Immature natural killer cell (primary cell): Measurements from ENCODE around the gene HSPB6. TPM values are rescaled to one million over a fixed set of nuclear protein-coding genes. Genes with fewer than 3 reads are reported as not detected.
A peak's percentile ranks its signal among the peaks of the same experiment; 100 is the strongest.

ENCODE experiments used
- DNase-seq, 3 donors: peaks; one replicate each; pipeline ENCODE4 v3.0.0; 2022; ENCODE audit warnings: mixed read lengths in 1 of 3
- H3K27ac Mint-ChIP-seq, 6 donors: one replicate each; pipeline ENCODE4 v1.8.0; 2020; ENCODE audit warnings: mixed read lengths in 6 of 6, mild to moderate bottlenecking in 5 of 6, inconsistent platforms in 4 of 6, moderate library complexity in 3 of 6
- H3K27me3 Mint-ChIP-seq, 3 donors: one replicate each; pipeline ENCODE4 v1.8.0; 2020 to 2021; ENCODE audit warnings: low read depth in 3 of 3, mild to moderate bottlenecking in 3 of 3, mixed read lengths in 3 of 3, moderate library complexity in 3 of 3, inconsistent platforms in 1 of 3
- H3K36me3 Mint-ChIP-seq, 3 donors: one replicate each; pipeline ENCODE4 v1.8.0; 2020; ENCODE audit warnings: mixed read lengths in 3 of 3, inconsistent platforms in 2 of 3, mild to moderate bottlenecking in 2 of 3
- H3K4me1 Mint-ChIP-seq, 2 donors: one replicate each; pipeline ENCODE4 v1.8.0; 2020; ENCODE audit warnings: inconsistent platforms in 2 of 2, mild to moderate bottlenecking in 2 of 2, mixed read lengths in 2 of 2, moderate library complexity in 1 of 2
- H3K4me3 Mint-ChIP-seq, 5 donors: one replicate each; pipeline ENCODE4 v1.8.0; 2020; ENCODE audit warnings: mild to moderate bottlenecking in 5 of 5, mixed read lengths in 5 of 5, inconsistent platforms in 3 of 5, moderate library complexity in 3 of 5
- H3K9me3 Mint-ChIP-seq, 6 donors: one replicate each; pipeline ENCODE4 v1.8.0; 2020; ENCODE audit warnings: mild to moderate bottlenecking in 6 of 6, mixed read lengths in 6 of 6, inconsistent platforms in 4 of 6, moderate library complexity in 3 of 6
- polyA plus RNA-seq, 3 donors: library from polyadenylated mRNA; unstranded; fragments of 300-500 nt; fragmentation: Illumina TruSeq; gene quantifications; one replicate each; pipeline ENCODE4 v1.2.3, GENCODE V29; 2021

HSPB6 gene
- polyA plus RNA-seq, 3 donors from 2014 or later = not detected

DNA sequence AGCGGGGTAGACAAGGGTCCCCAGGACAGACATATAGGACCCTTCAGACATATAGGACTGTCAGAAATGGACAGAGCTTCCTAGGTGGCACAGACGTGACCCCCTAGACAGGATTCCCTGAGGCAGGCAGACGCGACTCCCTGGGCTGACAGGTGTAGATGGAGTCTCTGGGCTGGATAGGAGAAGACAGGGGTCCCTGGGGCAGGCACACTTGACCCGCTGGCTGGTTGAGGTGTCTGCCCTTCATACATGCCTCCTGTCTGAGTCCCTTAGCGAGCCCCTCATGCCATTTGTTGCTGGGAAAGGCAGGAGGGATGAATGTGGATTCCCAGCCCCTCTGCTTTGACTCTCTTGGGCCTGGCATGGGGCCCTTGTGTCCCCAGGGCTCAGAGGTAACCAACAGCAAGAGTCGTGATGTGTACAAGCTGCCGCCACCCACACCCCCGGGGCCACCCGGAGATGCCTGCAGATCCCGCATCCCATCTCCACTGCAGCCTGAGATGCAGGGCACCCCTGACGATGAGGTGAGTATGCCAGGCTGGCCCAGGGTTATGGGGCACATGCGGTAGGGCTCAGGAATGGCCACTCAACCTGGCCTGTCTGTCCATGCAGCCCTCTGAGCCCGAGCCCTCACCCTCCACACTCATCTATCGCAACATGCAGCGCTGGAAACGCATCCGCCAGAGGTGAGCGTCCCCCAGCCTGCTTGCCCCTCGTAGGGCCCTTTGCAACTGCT is 3.0 kb downstream of the HSPB6 start:
- no peaks in the 10 kb centered on the region for H3K9me3 Mint-ChIP-seq
- no peak for DNase-seq
- H3K4me1 Mint-ChIP-seq = peaks cover 26 to 30% of the 10 kb centered on the region in 2 donors
- peaks cover 0 to 19% (median 3%) of the 10 kb centered on the region in 3 donors for H3K36me3 Mint-ChIP-seq
- no peak overlapping the region for H3K4me3 Mint-ChIP-seq
- H3K27me3 Mint-ChIP-seq = peaks cover 7 to 12% (median 9%) of the 10 kb centered on the region in 3 donors
- no peak overlapping the region for H3K27ac Mint-ChIP-seq

DNA sequence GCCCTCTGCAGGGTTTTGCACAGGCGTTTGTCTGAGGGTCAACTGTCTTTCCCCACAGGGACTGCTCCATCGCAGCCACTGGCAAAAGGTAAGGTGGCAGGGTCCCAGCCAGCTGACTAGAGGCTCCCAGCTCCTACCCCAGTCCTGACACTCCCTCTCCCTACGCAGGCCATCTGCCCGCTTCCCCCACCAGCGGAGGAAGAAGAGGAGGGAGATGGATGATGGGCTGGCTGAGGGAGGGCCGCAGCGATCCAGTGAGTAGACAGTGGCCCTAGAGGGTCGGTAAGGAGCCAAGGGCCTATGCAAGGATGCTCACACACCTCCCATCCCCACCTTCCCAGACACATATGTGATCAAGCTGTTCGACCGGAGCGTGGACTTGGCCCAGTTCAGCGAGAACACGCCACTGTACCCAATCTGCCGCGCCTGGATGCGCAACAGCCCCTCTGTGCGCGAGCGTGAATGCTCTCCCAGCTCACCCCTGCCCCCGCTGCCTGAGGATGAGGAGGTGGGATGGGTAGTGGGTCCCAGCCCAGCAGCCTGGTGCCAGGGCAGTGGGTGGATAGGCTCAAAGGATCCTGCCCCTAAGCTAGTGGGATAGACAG is 4.0 kb downstream of the HSPB6 start:
- Mint-ChIP-seq H3K36me3 (peaks cover 0 to 19% (median 3%) of the 10 kb centered on the region in 3 donors), H3K27ac (no peak overlapping the region), H3K9me3 (no peaks in the 10 kb centered on the region), H3K4me3 (no peak overlapping the region), H3K4me1 (peaks cover 31 to 32% of the 10 kb centered on the region in 2 donors), H3K27me3 (peaks cover 2 to 10% (median 7%) of the 10 kb centered on the region in 3 donors)
- no peak for DNase-seq

DNA sequence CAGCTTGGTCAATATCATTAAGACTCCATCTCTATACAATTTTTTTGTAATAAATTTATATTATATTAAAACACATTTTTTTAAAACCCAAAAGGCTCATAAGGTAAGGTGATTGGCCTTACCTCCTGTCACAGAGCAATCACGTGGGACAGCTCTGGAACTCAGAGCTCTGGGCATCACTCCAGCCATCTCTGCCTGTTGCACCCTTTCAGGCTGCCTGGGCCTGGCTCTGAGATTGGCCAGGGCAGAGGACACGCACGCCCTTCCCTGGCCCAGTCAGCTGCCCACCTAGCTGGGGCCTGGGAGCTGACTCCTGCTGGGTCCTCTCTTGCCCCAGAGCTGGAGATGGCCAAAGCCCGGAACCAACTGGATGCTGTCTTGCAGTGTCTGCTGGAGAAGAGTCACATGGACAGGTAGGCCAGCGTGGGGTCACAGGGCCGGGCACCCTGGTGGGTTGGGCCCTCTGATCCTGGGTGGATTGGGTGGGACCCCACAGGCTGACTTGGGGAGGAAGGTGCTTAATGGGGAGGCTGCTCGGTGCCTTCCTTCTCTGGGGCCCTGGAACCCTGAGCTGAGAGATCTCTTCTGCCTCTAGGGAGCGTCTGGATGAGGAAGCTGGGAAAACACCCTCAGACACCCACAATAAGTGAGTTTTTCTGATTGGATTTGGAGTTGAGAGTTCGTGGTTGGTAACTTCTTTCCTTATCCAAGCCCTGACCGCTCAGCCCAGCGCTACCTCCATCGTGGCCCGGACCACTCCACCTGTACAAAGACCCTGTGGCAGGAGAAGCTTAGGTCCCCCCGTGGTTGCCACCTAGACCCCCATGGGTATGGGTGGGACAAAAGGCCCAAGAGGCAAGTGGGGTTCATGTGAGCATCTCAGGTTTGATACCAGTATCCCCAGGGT is 4.7 kb downstream of the HSPB6 start:
- H3K27me3 Mint-ChIP-seq = peaks cover 0 to 6% (median 3%) of the 10 kb centered on the region in 3 donors
- no peak for DNase-seq
- no peak overlapping the region for H3K4me3 Mint-ChIP-seq
- peaks cover 0 to 19% (median 3%) of the 10 kb centered on the region in 3 donors for H3K36me3 Mint-ChIP-seq
- H3K4me1 Mint-ChIP-seq = peaks cover 29 to 33% of the 10 kb centered on the region in 2 donors
- H3K9me3 Mint-ChIP-seq = no peaks in the 10 kb centered on the region
- no peak overlapping the region for H3K27ac Mint-ChIP-seq

DNA sequence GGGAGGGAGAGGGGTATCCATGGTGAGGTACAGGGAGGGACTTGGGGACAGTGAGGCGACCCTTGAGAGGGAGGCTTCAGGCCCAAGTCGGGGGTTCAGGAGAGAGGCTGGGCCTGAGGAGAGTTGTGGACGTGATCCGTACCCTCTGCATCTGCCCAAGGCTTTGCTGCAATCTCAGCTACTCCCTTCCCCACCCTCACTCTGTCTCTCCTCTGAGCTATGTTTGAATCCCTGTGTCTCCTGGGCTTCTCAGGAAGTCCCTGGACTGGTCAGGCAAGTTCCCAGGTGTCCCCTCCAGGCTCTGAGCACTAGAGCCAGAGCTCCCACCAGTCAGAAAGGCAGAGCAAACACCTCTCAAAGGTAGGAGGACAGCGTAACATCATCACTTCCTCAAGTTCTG is 6.7 kb downstream of the HSPB6 start:
- Mint-ChIP-seq H3K36me3 (peaks cover 0 to 15% (median 3%) of the 10 kb centered on the region in 3 donors), H3K4me3 (peak overlapping the region in 4 of 5 donors; percentile 18 to 59 (median 36)), H3K4me1 (peaks cover 35 to 40% of the 10 kb centered on the region in 2 donors), H3K27ac (peak overlapping the region in 2 of 6 donors; percentile 36 to 45), H3K9me3 (no peaks in the 10 kb centered on the region), H3K27me3 (peaks cover 2 to 6% (median 4%) of the 10 kb centered on the region in 3 donors)
- DNase-seq = no peak

DNA sequence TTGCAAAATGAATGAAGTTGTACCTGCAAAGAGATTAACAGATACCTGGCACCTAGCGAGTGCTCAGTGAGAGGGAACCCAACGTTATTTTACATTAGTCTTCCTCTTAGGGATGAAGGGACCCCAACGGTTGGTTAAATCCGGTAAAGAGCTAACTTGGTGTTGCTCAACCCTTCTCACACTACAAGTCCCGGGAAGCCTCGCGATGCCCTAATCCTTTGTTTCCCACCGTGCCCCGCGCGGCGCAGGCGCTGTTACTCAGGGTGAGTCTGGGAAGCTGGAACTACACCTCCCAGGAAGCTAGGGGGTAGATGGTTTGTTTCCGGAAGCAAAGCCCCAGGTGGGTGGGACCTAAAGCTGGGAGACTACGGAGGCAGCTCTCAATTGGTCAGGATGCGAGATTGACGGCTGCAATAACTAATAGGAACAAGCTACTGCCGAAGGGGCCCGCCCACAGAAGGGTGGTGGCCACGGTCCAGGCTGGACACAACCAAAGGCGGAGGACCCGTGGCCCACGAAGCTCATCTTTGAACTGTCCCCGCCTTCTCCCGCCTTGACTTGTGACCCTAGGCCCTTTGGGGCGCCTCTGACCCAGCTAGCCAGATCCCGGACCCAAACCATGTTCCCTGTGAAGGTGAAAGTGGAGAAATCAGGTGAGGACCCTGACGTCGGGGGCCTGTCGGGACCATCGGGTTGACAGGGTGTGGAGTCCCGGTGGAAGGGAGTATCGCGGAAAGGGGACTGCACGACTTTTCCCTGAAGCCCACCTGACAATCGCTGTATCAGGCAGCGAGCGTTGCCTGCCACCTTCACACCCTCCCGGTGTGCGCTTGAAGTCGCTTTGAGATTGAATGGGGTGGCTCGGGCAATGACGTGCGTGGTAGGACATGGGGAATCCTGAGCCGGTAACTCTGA is 8.5 kb downstream of the HSPB6 start, which contains the start of gene LIN37:
LIN37 (plus strand) TSS at position 471 of the 915 bp plus-strand sequence; CDS start at position 620, 149 bp downstream.
- peak within 1 kb of the TSS; percentile 83 to 95 (median 93) for H3K27ac Mint-ChIP-seq
- peaks cover 47 to 54% of the 10 kb centered on the region in 2 donors for H3K4me1 Mint-ChIP-seq

DNA sequence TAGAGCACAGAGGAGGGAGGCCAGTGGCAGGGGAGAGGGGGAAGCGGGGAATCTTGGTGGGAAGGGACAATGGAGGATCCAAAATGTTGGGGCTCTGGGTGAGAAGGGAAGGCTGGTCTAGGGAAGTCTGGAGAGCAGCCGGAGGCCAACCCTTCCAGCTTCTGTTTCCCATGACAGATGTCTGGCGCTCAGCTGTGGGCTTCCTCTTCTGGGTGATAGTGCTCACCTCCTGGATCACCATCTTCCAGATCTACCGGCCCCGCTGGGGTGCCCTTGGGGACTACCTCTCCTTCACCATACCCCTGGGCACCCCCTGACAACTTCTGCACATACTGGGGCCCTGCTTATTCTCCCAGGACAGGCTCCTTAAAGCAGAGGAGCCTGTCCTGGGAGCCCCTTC is 10.3 kb downstream of the HSPB6 start:
- DNase-seq = no peak
- peak overlapping the region; percentile 96 to 99 (median 98) for H3K4me3 Mint-ChIP-seq
- H3K27ac Mint-ChIP-seq = peak overlapping the region; percentile 81 to 100 (median 99)
- H3K9me3 Mint-ChIP-seq = no peaks in the 10 kb centered on the region
- peaks cover 9 to 10% (median 9%) of the 10 kb centered on the region in 3 donors for H3K27me3 Mint-ChIP-seq
- H3K36me3 Mint-ChIP-seq = peaks cover 0 to 5% (median 0%) of the 10 kb centered on the region in 3 donors
- peaks cover 61 to 66% of the 10 kb centered on the region in 2 donors for H3K4me1 Mint-ChIP-seq

More for the DNA sequence above, 8.5 kb downstream of the HSPB6 start, which contains the start of gene LIN37:
- Mint-ChIP-seq H3K36me3 (peaks cover 0 to 5% (median 0%) of the 10 kb centered on the region in 3 donors), H3K4me3 (peak within 1 kb of the TSS; percentile 96 to 98 (median 96)), H3K27me3 (peaks cover 6 to 9% (median 7%) of the 10 kb centered on the region in 3 donors), H3K9me3 (no peaks in the 10 kb centered on the region)
- peak; percentile 99 for DNase-seq

DNA sequence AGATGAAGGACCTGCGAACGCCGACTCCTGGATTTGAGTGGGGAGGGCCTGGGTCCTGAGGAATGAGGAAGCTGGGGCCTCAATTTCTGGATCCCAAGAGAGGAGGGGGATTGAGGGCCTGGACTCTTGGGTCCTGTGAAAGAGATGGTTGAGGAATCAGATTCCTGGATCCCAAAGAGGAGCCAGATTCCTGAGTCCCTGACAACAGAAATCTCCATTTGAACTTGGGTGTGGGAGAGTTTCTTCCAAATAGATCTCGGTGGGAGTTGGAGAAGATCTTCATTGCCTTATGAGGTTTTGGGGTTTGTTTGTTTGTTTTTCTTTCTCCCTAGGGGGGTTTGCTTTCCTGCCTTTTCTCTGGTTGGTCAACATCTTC is 10.8 kb downstream of the HSPB6 start:
- peaks cover 0 to 5% (median 0%) of the 10 kb centered on the region in 3 donors for H3K36me3 Mint-ChIP-seq
- H3K4me3 Mint-ChIP-seq = peak overlapping the region; percentile 96 to 99 (median 98)
- H3K9me3 Mint-ChIP-seq = no peaks in the 10 kb centered on the region
- no peak for DNase-seq
- peaks cover 61 to 67% of the 10 kb centered on the region in 2 donors for H3K4me1 Mint-ChIP-seq
- peak overlapping the region; percentile 98 to 100 (median 99) for H3K27ac Mint-ChIP-seq
- peaks cover 9 to 10% (median 9%) of the 10 kb centered on the region in 3 donors for H3K27me3 Mint-ChIP-seq

DNA sequence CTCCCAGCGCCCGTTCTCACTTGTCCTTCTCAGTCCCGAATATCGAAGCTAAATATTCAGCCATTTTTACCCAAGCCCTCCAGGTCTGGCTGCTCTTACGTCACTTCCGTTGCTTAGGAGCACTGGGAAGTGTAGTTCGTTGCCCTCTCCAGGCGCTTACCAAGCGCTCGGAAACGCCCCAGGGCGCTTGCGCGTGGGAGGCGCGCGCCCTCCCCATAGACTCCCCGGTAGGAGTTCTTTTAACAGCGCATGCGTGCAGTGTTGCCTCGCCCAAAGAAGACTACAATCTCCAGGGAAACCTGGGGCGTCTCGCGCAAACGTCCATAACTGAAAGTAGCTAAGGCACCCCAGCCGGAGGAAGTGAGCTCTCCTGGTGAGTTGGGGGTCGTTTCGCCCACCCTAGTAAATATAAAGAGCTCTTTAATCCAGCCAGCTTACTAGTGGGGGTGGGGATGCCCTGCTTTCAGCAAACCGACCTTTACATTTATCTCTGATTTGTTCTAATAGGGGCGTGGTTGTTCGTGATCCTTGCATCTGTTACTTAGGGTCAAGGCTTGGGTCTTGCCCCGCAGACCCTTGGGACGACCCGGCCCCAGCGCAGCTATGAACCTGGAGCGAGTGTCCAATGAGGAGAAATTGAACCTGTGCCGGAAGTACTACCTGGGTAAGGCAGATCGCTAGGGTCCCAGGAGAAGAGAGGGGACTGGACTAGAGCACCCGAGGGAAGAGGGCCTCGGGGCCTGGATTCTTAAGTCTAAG is 11.3 kb downstream of the HSPB6 start, which contains the start of the genes PSENEN and U2AF1L4:
PSENEN (plus strand) TSS at position 324 of the 759 bp plus-strand sequence; CDS start at position 604, 280 bp downstream.
U2AF1L4 (minus strand) TSS at position 91 of the 759 bp plus-strand sequence; CDS start at position 64, 27 bp downstream.
- H3K36me3 Mint-ChIP-seq = peaks cover 0 to 5% (median 0%) of the 10 kb centered on the region in 3 donors
- H3K4me3 Mint-ChIP-seq = peak within 1 kb of the TSS; percentile 96 to 99 (median 98)
- peaks cover 11 to 13% (median 12%) of the 10 kb centered on the region in 3 donors for H3K27me3 Mint-ChIP-seq
- peak; percentile 97 to 99 (median 98) for DNase-seq
- H3K9me3 Mint-ChIP-seq = no peaks in the 10 kb centered on the region
- H3K27ac Mint-ChIP-seq = peak within 1 kb of the TSS; percentile 98 to 100 (median 99)
- peaks cover 66 to 72% of the 10 kb centered on the region in 2 donors for H3K4me1 Mint-ChIP-seq

DNA sequence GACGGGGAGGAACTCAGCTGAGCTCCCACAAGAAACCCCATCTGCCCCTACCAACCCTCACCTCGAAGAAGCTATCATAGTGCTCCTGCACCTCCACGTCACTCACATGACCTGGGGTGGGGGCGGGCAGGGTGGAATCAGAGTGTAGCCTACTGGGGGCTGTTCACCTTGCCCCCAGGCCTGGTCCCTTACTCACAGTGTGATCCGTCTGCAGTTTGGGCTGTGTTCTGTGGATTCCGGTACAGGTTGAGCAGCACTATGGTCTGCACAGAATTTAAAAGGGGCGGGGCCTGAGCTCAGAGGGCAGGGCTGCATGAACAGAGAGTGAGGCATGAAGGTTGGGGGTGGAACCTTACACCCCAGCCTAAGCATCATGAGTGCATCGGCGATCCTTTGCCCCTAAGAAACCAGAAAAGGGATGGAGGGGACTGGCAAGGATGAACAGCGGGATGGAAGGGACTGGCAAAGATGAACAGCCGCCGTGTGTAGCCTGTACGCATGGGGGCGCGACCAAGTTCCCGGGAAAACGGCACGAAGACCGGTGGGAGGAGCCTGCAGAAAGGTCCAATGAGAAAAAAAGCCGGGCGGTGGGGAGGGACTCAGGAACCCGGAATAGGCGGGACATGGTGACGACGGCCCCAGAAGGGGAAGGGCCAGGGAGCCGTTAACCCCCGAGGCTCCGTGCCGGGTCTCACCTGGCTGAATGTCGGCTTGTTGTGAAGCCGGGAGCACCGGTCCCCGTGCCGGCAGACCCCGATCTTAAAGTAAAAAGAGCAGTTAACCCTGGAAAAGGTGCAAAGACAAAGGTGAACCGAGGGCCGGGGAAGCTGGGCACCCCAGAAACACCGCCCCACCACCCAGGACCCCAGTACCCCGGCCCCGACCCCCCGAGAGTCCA is 12.2 kb downstream of the HSPB6 start:
- peaks cover 13 to 14% (median 13%) of the 10 kb centered on the region in 3 donors for H3K27me3 Mint-ChIP-seq
- no peaks in the 10 kb centered on the region for H3K9me3 Mint-ChIP-seq
- H3K27ac Mint-ChIP-seq = peak overlapping the region; percentile 98 to 100 (median 99)
- peaks cover 0 to 5% (median 0%) of the 10 kb centered on the region in 3 donors for H3K36me3 Mint-ChIP-seq
- H3K4me1 Mint-ChIP-seq = peaks cover 66 to 75% of the 10 kb centered on the region in 2 donors
- peak; percentile 93 to 95 (median 94) for DNase-seq
- peak overlapping the region; percentile 96 to 99 (median 98) for H3K4me3 Mint-ChIP-seq

DNA sequence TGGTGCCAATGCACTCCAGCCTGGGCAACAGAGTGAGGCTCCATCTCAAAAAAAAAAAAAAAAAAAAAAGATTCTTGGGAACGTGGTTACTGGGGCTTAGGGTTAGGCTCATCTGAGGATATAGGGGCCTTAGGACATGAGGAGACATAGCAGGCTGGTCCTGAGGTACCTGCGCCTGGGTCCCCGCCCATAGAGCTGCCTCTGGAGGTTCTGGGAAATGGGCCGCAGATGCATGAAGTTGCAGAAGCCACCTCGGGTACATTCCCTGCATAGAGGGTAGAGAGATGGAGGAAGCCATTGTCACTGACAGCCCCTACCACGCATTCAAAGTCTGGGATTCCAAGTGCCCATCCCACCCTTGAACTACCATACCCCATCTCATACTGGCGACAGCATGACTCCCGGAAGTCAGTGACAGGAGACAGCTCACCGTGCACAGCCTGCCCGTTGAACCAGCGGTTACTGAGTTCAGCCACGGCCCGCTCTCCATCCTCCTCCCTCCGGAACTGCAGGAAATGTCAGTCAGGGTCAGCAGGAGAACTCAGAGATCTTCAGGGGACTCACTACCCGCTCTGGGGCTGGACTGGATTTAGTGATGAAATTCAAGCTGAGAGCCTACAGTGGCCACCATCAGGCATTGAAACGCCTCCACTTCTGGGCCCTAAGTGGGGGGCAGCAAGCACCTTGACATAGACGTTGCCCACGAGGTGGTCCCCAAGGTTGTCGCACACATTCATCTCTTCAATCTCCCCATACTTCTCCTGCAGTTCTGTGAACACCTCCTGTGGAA is 13.0 kb downstream of the HSPB6 start:
- Mint-ChIP-seq H3K4me1 (peaks cover 67 to 68% of the 10 kb centered on the region in 2 donors), H3K36me3 (peaks cover 0 to 5% (median 0%) of the 10 kb centered on the region in 3 donors), H3K9me3 (no peaks in the 10 kb centered on the region), H3K27me3 (peaks cover 13 to 14% (median 13%) of the 10 kb centered on the region in 3 donors), H3K27ac (peak overlapping the region; percentile 98 to 100 (median 99)), H3K4me3 (peak overlapping the region; percentile 96 to 99 (median 98))
- DNase-seq = no peak
